ENCODE results near the gene CBL.
A peak's percentile ranks its signal among the peaks of the same experiment; 100 is the strongest.

CBL gene

GRCh38 chr11:119332111-119332765 is 126.1 kb downstream of the CBL start:
- no peak overlapping the region for H3K4me3 ChIP-seq (ENCODE audit: low read depth, low read length)
- TF ChIP-seq MYC (IDR thresholded peaks at IDR 0.05; ENCODE audit: low read depth, low read length) (no peak), POLR2A (IDR thresholded peaks at IDR 0.05; ENCODE audit: extremely low read depth, insufficient read length) (no peak), MAX (IDR thresholded peaks at IDR 0.05; ENCODE audit: low read depth, low read length) (no peak), CTCF (IDR thresholded peaks at IDR 0.05; ENCODE audit: low read depth, low read length) (no peak)
- DNase-seq (ENCODE audit: low read depth), result no peak

DNA sequence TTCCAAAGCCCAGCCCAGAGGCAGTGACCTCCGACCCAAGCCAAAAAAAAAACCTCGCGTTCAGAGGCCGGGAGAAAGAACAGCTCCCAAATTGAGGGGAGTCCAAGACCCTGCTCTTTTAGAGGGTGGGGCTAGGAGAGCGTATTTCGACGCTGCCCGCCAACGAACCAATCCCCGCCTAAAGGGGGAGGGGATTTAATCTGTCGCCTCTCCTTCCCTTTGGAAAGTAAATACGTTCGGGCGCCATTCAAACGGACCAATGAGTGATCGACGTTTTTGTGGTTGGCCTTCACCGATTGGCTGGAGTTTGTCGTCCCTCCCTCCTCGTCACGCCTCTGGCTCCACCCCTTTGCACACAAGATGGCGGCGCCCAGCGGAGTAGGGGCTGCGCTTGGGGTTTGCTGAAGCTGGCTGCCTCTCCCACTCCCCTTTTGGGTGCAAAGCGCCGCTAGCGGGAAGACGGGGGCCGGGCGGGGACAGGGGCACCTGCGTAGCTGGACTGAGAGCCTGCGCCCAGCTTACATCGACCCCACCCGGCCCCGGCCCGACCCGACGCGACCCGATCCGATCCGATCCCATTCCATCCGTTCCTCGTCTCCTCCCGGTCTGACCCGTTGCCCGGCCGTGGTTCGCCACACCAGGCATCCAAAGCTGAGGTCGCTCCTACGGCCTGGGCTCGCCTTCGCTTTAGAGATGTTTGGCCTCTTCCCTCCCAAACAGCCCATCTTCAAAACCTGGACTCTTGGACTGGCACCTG is 128.2 kb downstream of the CBL start, which contains the start of gene RNF26:
RNF26 (plus strand) TSS at position 354 of the 757 bp plus-strand sequence. CDS start 596 bp downstream, outside the sequence.
- H3K4me3 ChIP-seq (ENCODE audit: low read depth, low read length), result peak within 1 kb of the TSS; percentile 69
- peak; percentile 30; the same call in 1 of the 2 replicates for TF ChIP-seq MAX (IDR thresholded peaks at IDR 0.05; ENCODE audit: low read depth, low read length)
- TF ChIP-seq POLR2A (IDR thresholded peaks at IDR 0.05; ENCODE audit: extremely low read depth, insufficient read length), result peak; percentile 81
- TF ChIP-seq CTCF (IDR thresholded peaks at IDR 0.05; ENCODE audit: low read depth, low read length), result no peak
- DNase-seq (ENCODE audit: low read depth), result peak; percentile 99

DNA sequence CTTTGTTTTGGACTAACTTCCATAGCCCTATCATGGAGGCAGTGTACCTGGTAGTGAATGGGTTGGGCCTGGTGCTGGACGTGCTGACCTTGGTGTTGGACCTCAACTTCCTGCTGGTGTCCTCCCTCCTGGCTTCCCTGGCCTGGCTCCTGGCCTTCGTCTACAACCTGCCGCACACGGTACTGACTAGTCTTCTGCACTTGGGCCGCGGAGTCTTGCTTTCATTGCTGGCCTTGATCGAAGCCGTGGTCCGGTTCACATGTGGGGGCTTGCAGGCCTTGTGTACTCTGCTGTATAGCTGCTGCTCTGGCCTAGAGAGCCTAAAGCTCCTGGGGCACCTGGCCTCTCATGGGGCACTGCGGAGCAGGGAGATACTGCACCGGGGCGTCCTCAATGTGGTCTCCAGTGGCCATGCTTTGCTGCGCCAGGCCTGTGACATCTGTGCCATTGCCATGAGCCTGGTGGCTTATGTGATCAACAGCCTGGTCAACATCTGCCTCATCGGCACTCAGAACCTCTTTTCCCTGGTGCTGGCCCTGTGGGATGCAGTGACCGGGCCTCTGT is 129.0 kb downstream of the CBL start:
- TF ChIP-seq MYC (IDR thresholded peaks at IDR 0.05; ENCODE audit: low read depth, low read length) (no peak), POLR2A (IDR thresholded peaks at IDR 0.05; ENCODE audit: extremely low read depth, insufficient read length) (no peak), CTCF (IDR thresholded peaks at IDR 0.05; ENCODE audit: low read depth, low read length) (no peak), MAX (IDR thresholded peaks at IDR 0.05; ENCODE audit: low read depth, low read length) (no peak)
- H3K4me3 ChIP-seq (ENCODE audit: low read depth, low read length), result peak overlapping the region; percentile 69
- DNase-seq (ENCODE audit: low read depth), result no peak

GRCh38 chr11:119335655-119336543 is 129.8 kb downstream of the CBL start:
- peak overlapping the region; percentile 69 for H3K4me3 ChIP-seq (ENCODE audit: low read depth, low read length)
- DNase-seq (ENCODE audit: low read depth), result no peak

More at GRCh38 chr11:119335655-119336543, 129.8 kb downstream of the CBL start:
- TF ChIP-seq CTCF (IDR thresholded peaks at IDR 0.05; ENCODE audit: low read depth, low read length) (no peak), MAX (IDR thresholded peaks at IDR 0.05; ENCODE audit: low read depth, low read length) (no peak), POLR2A (IDR thresholded peaks at IDR 0.05; ENCODE audit: extremely low read depth, insufficient read length) (no peak), MYC (IDR thresholded peaks at IDR 0.05; ENCODE audit: low read depth, low read length) (no peak)
